Measurements from ENCODE around the gene PAQR8.

DNA sequence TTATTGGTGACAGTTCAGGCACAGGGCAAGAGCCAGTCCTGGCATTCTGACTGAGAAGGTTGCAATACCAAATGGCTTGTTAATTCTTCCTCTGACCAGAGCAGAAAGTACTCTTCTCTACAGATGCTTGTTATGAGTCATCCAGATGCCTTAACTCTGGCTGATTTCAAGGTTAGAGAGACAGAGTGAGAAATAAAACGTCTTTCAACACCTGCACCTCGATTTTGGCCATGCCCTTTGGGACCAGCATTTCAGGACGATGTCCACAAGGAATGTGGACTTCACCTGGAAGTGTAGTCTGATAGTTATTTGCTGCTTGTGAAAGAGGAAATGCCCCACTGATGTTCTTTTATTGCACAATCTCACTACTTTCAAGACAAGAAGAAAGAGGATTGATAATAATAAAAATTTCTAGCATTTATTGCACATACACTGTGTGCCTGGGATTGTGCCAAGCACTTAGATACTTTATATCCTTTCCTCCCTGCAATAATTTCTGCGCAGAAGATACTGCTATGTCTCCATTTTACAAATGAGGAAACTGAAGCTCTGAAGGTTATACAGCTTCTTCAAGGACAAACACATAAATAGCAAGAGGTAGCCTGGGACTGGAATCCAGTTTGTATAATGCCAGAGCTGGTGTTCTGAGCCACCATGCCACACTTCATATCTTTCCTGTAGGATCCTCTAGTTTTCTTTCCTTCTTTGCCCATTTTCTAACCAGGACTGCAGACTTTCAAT is 43.9 kb upstream of the PAQR8 start:
- no peak for TF ChIP-seq CTCF (IDR thresholded peaks at IDR 0.05)
- TF ChIP-seq POLR2A (IDR thresholded peaks at IDR 0.05) = no peak

Measured in Peyer's patch (tissue), 4 donors.